GM23338 (cell line): ENCODE data around the gene ORC4. TPM values are rescaled to one million over a fixed set of nuclear protein-coding genes. Genes with fewer than 3 reads are reported as not detected.

Experiments
- ATAC-seq: fragments of 200-7000 bp; cut with Tn5 transposase; 3 replicates; pipeline ENCODE4 v1.9.1; 2020
- DNase-seq: peaks from one replicate; pipeline ENCODE4 v3.0.0-alpha.2; 2015; ENCODE audit warnings: low spot score
- H2AFZ ChIP-seq: fragments of 200-600 bp; sonication (generic); 2 replicates; pipeline ENCODE4 v1.8.0; 2016; ENCODE audit warnings: antibody characterized with exemption, mild to moderate bottlenecking, moderate library complexity
- H3F3A ChIP-seq: fragments of 200-600 bp; sonication (generic); replicated peaks from 2 replicates; pipeline ENCODE4 v1.8.0; 2017; ENCODE audit warnings: antibody characterized with exemption, mixed run types, low read depth
- H3K27ac ChIP-seq: fragments of 200-600 bp; sonication (generic); 2 replicates; pipeline ENCODE4 v1.6.1; 2016; ENCODE audit warnings: low read depth
- H3K27me3 ChIP-seq: fragments of 200-600 bp; sonication (generic); 2 replicates; pipeline ENCODE4 v1.8.0; 2016; ENCODE audit warnings: mild to moderate bottlenecking, mixed run types, moderate library complexity; ENCODE audit not compliant: insufficient read depth
- H3K36me3 ChIP-seq: fragments of 200-600 bp; sonication (generic); 2 replicates; pipeline ENCODE4 v1.8.0; 2016; ENCODE audit warnings: mild to moderate bottlenecking; ENCODE audit not compliant: insufficient read depth
- H3K4me1 ChIP-seq: fragments of 200-600 bp; sonication (generic); 2 replicates; pipeline ENCODE4 v1.8.0; 2016; ENCODE audit warnings: mild to moderate bottlenecking, moderate library complexity; ENCODE audit not compliant: insufficient read depth
- H3K4me2 ChIP-seq: fragments of 200-600 bp; sonication (generic); 2 replicates; pipeline ENCODE4 v1.7.1; 2017; ENCODE audit warnings: mixed run types
- H3K4me3 ChIP-seq: fragments of 200-600 bp; sonication (generic); 2 replicates; pipeline ENCODE4 v1.6.1; 2016; ENCODE audit warnings: mixed run types
- H3K79me2 ChIP-seq: fragments of 200-600 bp; sonication (generic); replicated peaks from 2 replicates; pipeline ENCODE4 v1.8.0; 2017; ENCODE audit warnings: mild to moderate bottlenecking; ENCODE audit not compliant: insufficient read depth
- H3K9me2 ChIP-seq: fragments of 200-600 bp; sonication (generic); 2 replicates; pipeline ENCODE4 v1.8.0; 2017; ENCODE audit not compliant: insufficient read depth
- H4K20me1 ChIP-seq: fragments of 200-600 bp; sonication (generic); replicated peaks from 2 replicates; pipeline ENCODE4 v1.8.0; 2017; ENCODE audit warnings: mild to moderate bottlenecking; ENCODE audit not compliant: insufficient read depth
- H3K27ac Mint-ChIP-seq: 2 replicates; pipeline ENCODE4 v1.8.0; 2020; ENCODE audit warnings: inconsistent platforms, mild to moderate bottlenecking, moderate library complexity, mixed read lengths
- H3K27me3 Mint-ChIP-seq: 3 replicates; pipeline ENCODE4 v1.8.0; 2022; ENCODE audit warnings: low read depth, mild to moderate bottlenecking, moderate library complexity, mixed read lengths, inconsistent platforms; ENCODE audit not compliant: insufficient read depth, poor library complexity
- H3K36me3 Mint-ChIP-seq: 3 replicates; pipeline ENCODE4 v1.8.0; 2021; ENCODE audit warnings: low read depth, mild to moderate bottlenecking, inconsistent platforms, moderate library complexity, mixed read lengths
- H3K4me1 Mint-ChIP-seq: 3 replicates; pipeline ENCODE4 v1.8.0; 2020; ENCODE audit warnings: mild to moderate bottlenecking, inconsistent platforms, mixed read lengths
- H3K4me3 Mint-ChIP-seq: 3 replicates; pipeline ENCODE4 v1.8.0; 2021; ENCODE audit warnings: moderate library complexity, mild to moderate bottlenecking, inconsistent platforms, mixed read lengths
- H3K9me3 Mint-ChIP-seq: 3 replicates; pipeline ENCODE4 v1.8.0; 2020; ENCODE audit warnings: moderate library complexity, mild to moderate bottlenecking, inconsistent platforms, mixed read lengths
- CREB1 ChIP-seq: fragments of 250-450 bp; sonication (Bioruptor Pico); IDR thresholded peaks from 2 replicates; pipeline ENCODE4 v1.5.0; 2020; ENCODE audit warnings: low read depth, mild to moderate bottlenecking, moderate library complexity
- EZH2 ChIP-seq: fragments of 200-600 bp; sonication (generic); IDR thresholded peaks from one replicate; pipeline ENCODE4 v1.8.0; 2017; ENCODE audit warnings: antibody characterized with exemption, mild to moderate bottlenecking, low read depth; ENCODE audit not compliant: unreplicated experiment
- EZH2phosphoT487 ChIP-seq: fragments of 200-600 bp; sonication (generic); IDR thresholded peaks from one replicate; pipeline ENCODE4 v1.8.1; 2018; ENCODE audit warnings: antibody characterized with exemption; ENCODE audit not compliant: unreplicated experiment
- JUNB ChIP-seq: IDR thresholded peaks from one replicate; pipeline ENCODE4 v1.6.1; 2016; ENCODE audit warnings: antibody characterized with exemption; ENCODE audit not compliant: unreplicated experiment
- NANOG ChIP-seq: IDR thresholded peaks from 2 replicates; pipeline ENCODE4 v1.6.1; 2016; ENCODE audit warnings: antibody characterized with exemption, borderline replicate concordance
- POLR2AphosphoS5 ChIP-seq: IDR thresholded peaks from 2 replicates; pipeline ENCODE4 v1.6.1; 2016; ENCODE audit warnings: antibody characterized with exemption, low read depth
- STAT1 ChIP-seq: IDR thresholded peaks from one replicate; pipeline ENCODE4 v1.6.1; 2016; ENCODE audit warnings: antibody characterized with exemption; ENCODE audit not compliant: unreplicated experiment
- ZNF114 ChIP-seq: fragments of 250-450 bp; sonication (Bioruptor Pico); IDR thresholded peaks from 2 replicates; pipeline ENCODE4 v1.5.0; 2020; ENCODE audit warnings: mild to moderate bottlenecking, moderate library complexity
- ZNF331 ChIP-seq: fragments of 250-450 bp; sonication (Bioruptor Pico); IDR thresholded peaks from 2 replicates; pipeline ENCODE4 v1.5.0; 2020; ENCODE audit warnings: low read depth, mild to moderate bottlenecking, moderate library complexity
- polyA plus RNA-seq: library from polyadenylated mRNA; unstranded; fragments of >200 nt; fragmentation: Nextera tagmentation; extraction: Ambion mirVana; gene quantifications from 2 replicates; pipeline ENCODE4 v1.2.1, GENCODE V29; 2016
- total RNA-seq: library from RNA; depleted of rRNA; stranded (reverse); fragments of >200 nt; shearing (Covaris generic); gene quantifications from 2 replicates; pipeline ENCODE4 v1.2.3, GENCODE V29; 2014
- TF ChIP-seq, protein P1 (sequence below): fragments of 250-450 bp; sonication (Bioruptor Pico); IDR thresholded peaks from 2 replicates; pipeline ENCODE4 v1.5.0; 2020; ENCODE audit warnings: mild to moderate bottlenecking, moderate library complexity
- TF ChIP-seq, protein P2 (sequence below): IDR thresholded peaks from one replicate; pipeline ENCODE4 v1.6.1; 2018; ENCODE audit warnings: antibody characterized with exemption; ENCODE audit not compliant: unreplicated experiment
- TF ChIP-seq, protein P3 (sequence below), 2 experiments: fragments of 200-600 bp in 1 of 2; sonication (generic) in 1 of 2; conservative IDR thresholded peaks; 2 replicates each; pipeline versions ENCODE4 v1.5.1 to v1.6.1; 2016 to 2017; ENCODE audit warnings: antibody characterized with exemption in 2 of 2, low read depth in 2 of 2, mild to moderate bottlenecking in 2 of 2, moderate library complexity in 1 of 2
- TF ChIP-seq, protein P4 (sequence below): IDR thresholded peaks from 2 replicates; pipeline ENCODE4 v1.6.1; 2016; ENCODE audit warnings: antibody characterized with exemption

Gene ORC4
- total and polyA plus RNA-seq, 2 experiments from 2014 or later: 47.5 to 177 TPM

DNA sequence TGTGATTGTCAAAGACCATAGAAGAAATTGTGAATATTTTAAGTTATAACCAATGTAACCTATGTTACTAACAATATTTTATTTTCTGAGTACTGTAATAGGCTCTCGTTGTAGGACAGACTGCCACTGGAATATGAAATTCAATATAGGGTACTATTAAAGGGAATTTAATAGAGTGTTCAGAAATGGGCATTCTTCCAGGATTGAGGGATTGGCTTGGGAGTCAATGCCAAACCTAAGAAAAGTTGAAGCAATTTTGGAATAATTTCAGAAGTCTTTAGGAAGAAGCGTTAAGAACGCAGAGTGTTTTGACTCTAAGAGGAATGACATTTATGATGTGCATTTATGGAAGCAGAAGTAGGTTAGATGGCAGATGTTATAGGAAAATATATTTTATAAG is 96.7 kb downstream of the ORC4 start (continued):
- TF ChIP-seq, protein P1, sequence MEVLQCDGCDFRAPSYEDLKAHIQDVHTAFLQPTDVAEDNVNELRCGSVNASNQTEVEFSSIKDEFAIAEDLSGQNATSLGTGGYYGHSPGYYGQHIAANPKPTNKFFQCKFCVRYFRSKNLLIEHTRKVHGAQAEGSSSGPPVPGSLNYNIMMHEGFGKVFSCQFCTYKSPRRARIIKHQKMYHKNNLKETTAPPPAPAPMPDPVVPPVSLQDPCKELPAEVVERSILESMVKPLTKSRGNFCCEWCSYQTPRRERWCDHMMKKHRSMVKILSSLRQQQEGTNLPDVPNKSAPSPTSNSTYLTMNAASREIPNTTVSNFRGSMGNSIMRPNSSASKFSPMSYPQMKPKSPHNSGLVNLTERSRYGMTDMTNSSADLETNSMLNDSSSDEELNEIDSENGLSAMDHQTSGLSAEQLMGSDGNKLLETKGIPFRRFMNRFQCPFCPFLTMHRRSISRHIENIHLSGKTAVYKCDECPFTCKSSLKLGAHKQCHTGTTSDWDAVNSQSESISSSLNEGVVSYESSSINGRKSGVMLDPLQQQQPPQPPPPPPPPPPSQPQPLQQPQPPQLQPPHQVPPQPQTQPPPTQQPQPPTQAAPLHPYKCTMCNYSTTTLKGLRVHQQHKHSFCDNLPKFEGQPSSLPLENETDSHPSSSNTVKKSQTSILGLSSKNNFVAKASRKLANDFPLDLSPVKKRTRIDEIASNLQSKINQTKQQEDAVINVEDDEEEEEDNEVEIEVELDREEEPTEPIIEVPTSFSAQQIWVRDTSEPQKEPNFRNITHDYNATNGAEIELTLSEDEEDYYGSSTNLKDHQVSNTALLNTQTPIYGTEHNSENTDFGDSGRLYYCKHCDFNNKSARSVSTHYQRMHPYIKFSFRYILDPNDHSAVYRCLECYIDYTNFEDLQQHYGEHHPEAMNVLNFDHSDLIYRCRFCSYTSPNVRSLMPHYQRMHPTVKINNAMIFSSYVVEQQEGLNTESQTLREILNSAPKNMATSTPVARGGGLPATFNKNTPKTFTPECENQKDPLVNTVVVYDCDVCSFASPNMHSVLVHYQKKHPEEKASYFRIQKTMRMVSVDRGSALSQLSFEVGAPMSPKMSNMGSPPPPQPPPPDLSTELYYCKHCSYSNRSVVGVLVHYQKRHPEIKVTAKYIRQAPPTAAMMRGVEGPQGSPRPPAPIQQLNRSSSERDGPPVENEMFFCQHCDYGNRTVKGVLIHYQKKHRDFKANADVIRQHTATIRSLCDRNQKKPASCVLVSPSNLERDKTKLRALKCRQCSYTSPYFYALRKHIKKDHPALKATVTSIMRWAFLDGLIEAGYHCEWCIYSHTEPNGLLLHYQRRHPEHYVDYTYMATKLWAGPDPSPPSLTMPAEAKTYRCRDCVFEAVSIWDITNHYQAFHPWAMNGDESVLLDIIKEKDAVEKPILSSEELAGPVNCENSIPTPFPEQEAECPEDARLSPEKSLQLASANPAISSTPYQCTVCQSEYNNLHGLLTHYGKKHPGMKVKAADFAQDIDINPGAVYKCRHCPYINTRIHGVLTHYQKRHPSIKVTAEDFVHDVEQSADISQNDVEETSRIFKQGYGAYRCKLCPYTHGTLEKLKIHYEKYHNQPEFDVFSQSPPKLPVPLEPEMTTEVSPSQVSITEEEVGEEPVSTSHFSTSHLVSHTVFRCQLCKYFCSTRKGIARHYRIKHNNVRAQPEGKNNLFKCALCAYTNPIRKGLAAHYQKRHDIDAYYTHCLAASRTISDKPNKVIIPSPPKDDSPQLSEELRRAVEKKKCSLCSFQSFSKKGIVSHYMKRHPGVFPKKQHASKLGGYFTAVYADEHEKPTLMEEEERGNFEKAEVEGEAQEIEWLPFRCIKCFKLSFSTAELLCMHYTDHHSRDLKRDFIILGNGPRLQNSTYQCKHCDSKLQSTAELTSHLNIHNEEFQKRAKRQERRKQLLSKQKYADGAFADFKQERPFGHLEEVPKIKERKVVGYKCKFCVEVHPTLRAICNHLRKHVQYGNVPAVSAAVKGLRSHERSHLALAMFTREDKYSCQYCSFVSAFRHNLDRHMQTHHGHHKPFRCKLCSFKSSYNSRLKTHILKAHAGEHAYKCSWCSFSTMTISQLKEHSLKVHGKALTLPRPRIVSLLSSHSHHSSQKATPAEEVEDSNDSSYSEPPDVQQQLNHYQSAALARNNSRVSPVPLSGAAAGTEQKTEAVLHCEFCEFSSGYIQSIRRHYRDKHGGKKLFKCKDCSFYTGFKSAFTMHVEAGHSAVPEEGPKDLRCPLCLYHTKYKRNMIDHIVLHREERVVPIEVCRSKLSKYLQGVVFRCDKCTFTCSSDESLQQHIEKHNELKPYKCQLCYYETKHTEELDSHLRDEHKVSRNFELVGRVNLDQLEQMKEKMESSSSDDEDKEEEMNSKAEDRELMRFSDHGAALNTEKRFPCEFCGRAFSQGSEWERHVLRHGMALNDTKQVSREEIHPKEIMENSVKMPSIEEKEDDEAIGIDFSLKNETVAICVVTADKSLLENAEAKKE: no peak
- TF ChIP-seq NANOG (no peak), EZH2 (no peak)

DNA sequence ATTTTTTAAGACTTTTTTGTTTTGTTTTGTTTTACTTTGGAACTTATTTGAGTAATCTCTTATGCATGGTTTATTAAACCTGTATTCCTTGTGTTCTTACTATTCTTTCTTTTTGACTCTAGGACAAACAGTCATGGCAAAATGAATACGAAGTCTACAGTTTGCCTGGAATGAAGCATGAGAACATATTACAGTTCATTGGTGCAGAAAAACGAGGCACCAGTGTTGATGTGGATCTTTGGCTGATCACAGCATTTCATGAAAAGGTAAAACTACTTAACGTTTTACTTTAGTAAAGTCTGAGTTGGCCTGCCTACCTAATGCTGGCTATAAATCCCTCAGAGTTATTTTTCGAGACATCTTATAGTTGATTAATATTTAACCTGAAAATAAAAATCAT is 103.4 kb downstream of the ORC4 start:
- Mint-ChIP-seq H3K27me3 (no peaks in the 10 kb centered on the region), H3K36me3 (peaks cover 6% of the 10 kb centered on the region; the same call in 2 of the 3 replicates), H3K9me3 (no peaks in the 10 kb centered on the region), H3K4me1 (no peaks in the 10 kb centered on the region), H3K27ac (no peak overlapping the region), H3K4me3 (no peak overlapping the region)
- TF ChIP-seq, protein P2, sequence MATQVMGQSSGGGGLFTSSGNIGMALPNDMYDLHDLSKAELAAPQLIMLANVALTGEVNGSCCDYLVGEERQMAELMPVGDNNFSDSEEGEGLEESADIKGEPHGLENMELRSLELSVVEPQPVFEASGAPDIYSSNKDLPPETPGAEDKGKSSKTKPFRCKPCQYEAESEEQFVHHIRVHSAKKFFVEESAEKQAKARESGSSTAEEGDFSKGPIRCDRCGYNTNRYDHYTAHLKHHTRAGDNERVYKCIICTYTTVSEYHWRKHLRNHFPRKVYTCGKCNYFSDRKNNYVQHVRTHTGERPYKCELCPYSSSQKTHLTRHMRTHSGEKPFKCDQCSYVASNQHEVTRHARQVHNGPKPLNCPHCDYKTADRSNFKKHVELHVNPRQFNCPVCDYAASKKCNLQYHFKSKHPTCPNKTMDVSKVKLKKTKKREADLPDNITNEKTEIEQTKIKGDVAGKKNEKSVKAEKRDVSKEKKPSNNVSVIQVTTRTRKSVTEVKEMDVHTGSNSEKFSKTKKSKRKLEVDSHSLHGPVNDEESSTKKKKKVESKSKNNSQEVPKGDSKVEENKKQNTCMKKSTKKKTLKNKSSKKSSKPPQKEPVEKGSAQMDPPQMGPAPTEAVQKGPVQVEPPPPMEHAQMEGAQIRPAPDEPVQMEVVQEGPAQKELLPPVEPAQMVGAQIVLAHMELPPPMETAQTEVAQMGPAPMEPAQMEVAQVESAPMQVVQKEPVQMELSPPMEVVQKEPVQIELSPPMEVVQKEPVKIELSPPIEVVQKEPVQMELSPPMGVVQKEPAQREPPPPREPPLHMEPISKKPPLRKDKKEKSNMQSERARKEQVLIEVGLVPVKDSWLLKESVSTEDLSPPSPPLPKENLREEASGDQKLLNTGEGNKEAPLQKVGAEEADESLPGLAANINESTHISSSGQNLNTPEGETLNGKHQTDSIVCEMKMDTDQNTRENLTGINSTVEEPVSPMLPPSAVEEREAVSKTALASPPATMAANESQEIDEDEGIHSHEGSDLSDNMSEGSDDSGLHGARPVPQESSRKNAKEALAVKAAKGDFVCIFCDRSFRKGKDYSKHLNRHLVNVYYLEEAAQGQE: no peak
- TF ChIP-seq POLR2AphosphoS5 (no peak), EZH2 (no peak), JUNB (no peak), EZH2phosphoT487 (no peak), ZNF331 (CRISPR knock-in tag) (no peak), ZNF114 (no peak), NANOG (no peak), CREB1 (no peak), STAT1 (no peak)
- TF ChIP-seq, protein P3, sequence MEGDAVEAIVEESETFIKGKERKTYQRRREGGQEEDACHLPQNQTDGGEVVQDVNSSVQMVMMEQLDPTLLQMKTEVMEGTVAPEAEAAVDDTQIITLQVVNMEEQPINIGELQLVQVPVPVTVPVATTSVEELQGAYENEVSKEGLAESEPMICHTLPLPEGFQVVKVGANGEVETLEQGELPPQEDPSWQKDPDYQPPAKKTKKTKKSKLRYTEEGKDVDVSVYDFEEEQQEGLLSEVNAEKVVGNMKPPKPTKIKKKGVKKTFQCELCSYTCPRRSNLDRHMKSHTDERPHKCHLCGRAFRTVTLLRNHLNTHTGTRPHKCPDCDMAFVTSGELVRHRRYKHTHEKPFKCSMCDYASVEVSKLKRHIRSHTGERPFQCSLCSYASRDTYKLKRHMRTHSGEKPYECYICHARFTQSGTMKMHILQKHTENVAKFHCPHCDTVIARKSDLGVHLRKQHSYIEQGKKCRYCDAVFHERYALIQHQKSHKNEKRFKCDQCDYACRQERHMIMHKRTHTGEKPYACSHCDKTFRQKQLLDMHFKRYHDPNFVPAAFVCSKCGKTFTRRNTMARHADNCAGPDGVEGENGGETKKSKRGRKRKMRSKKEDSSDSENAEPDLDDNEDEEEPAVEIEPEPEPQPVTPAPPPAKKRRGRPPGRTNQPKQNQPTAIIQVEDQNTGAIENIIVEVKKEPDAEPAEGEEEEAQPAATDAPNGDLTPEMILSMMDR (conservative IDR thresholded peaks at IDR 0.05; ENCODE audit: low read depth in 2 of 2): no peak
- TF ChIP-seq, protein P4, sequence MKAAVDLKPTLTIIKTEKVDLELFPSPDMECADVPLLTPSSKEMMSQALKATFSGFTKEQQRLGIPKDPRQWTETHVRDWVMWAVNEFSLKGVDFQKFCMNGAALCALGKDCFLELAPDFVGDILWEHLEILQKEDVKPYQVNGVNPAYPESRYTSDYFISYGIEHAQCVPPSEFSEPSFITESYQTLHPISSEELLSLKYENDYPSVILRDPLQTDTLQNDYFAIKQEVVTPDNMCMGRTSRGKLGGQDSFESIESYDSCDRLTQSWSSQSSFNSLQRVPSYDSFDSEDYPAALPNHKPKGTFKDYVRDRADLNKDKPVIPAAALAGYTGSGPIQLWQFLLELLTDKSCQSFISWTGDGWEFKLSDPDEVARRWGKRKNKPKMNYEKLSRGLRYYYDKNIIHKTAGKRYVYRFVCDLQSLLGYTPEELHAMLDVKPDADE: no peak
- no peak overlapping the region for H3K27ac ChIP-seq
- H2AFZ ChIP-seq: no peak overlapping the region
- no peak overlapping the region for H3K4me2 ChIP-seq
- no peaks in the 10 kb centered on the region for H3K4me1 ChIP-seq
- H3K36me3 ChIP-seq: no peaks in the 10 kb centered on the region; the same call in 1 of the 2 replicates
- DNase-seq: no peak
- no peaks in the 10 kb centered on the region for H4K20me1 ChIP-seq
- no peaks in the 10 kb centered on the region for H3F3A ChIP-seq
- no peaks in the 10 kb centered on the region for H3K9me2 ChIP-seq
- no peak for ATAC-seq
- no peak overlapping the region for H3K4me3 ChIP-seq
- no peaks in the 10 kb centered on the region for H3K27me3 ChIP-seq
- H3K79me2 ChIP-seq: no peaks in the 10 kb centered on the region
